LNCaP clone FGC (cell line): ENCODE measurements around the gene CCDC74A.
"Not testable (repeated sequence)": the region's sequence is repeated elsewhere in the genome, so short reads cannot be mapped to it uniquely, and the experiment has no call there.

Experiments
- DNase-seq: peaks from one replicate; pipeline ENCODE4 v3.0.0-alpha.2; 2011; ENCODE audit warnings: low read depth
- H3K4me3 ChIP-seq: 2 replicates; pipeline ENCODE4 v1.5.1; 2011; ENCODE audit warnings: mild to moderate bottlenecking, low read depth, low read length, control low read depth
- CTCF ChIP-seq: IDR thresholded peaks from 2 replicates; pipeline ENCODE4 v1.5.1; 2012; ENCODE audit warnings: mild to moderate bottlenecking; ENCODE audit not compliant: control insufficient read depth, insufficient read depth; ENCODE audit errors: extremely low read depth

Gene CCDC74A

GRCh38 chr2:131516011-131516410 lies 11.7 kb upstream of the CCDC74A start:
- TF ChIP-seq CTCF = no peak
- no peak for DNase-seq
- no peak overlapping the region for H3K4me3 ChIP-seq

- DNase-seq, H3K4me3 ChIP-seq: not testable (repeated sequence)
These were observed 11.1 kb upstream of the CCDC74A start for GRCh38 chr2:131516621-131517020.

GRCh38 chr2:131517106-131517831 lies 10.4 kb upstream of the CCDC74A start:
- TF ChIP-seq CTCF = no peak
- DNase-seq = no peak
- no peak overlapping the region for H3K4me3 ChIP-seq

GRCh38 chr2:131517856-131518255 lies 9.8 kb upstream of the CCDC74A start:
- not testable (repeated sequence) for DNase-seq, H3K4me3 ChIP-seq

DNA sequence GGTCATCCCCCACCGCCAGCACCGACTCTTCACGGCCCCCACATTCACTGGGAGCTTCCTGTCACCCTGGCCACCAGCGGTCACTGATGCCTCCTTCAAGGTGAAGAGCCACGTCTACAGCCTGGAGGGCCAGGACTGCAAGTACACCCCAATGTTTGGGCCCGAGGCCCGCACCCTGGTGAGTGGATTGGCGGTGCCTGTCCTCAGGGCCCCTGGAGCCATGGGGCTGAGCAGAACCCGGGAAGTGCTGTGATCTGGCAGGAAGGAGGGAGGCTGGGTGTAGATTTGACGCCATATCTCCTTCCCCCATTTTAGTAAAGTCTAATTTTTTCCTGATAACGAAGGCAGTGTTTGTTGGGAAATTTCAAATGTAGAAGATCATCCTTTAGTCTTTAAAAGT lies 9.2 kb upstream of the CCDC74A start:
- DNase-seq, H3K4me3 ChIP-seq: not testable (repeated sequence)

DNA sequence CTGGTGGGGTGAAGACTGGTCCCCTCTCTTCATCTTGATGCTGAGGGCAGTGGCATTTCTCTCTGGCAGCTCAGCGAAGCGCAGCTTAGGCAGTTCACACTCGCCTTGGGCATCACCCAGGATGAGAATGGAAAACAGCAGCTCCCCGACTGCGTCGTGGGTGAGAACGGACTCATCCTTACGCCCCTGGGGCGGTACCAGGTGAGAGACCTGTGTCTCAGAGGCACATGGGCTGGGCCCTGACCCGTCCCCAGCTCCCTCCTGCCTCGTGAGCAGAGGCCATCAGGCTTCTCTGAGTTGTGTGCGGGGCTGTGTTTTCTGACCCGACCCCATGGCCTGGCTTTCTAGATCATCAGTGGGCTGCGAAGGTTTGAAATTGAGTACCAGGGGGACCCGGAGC lies 8.2 kb upstream of the CCDC74A start:
- DNase-seq = no peak
- H3K4me3 ChIP-seq = no peak overlapping the region
- no peak for TF ChIP-seq CTCF

- not testable (repeated sequence) for H3K4me3 ChIP-seq, DNase-seq
These were observed 7.7 kb upstream of the CCDC74A start for GRCh38 chr2:131519871-131520470.

DNA sequence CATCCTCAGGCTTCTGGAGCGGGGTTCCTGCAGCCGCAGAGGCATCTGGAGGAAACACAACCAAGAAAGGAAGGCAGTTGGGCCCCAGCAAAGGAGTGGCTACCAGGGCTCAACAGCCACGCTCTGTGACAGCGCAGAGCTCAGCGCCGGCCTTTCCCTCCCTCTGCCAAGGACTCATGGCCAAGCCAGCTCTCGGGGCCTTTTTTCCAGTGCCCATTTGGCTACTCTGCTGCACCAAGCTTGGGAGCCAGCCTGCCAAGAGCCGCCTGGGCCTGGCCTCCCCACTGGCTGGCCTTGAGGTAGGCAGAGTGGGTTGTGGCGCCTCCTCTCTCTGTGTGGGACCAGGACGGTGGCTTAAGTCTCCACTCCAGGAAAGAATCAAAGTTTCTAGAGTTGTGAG lies 7.2 kb upstream of the CCDC74A start:
- H3K4me3 ChIP-seq = no peak overlapping the region
- DNase-seq = no peak
- TF ChIP-seq CTCF = no peak

GRCh38 chr2:131521524-131521923 lies 6.2 kb upstream of the CCDC74A start:
- H3K4me3 ChIP-seq, DNase-seq: not testable (repeated sequence)
